ENCODE data around the gene SGCE.

SGCE gene

GRCh38 chr7:94623820-94624219 is 32.1 kb downstream of the SGCE start:
- no peak for DNase-seq (ENCODE audit: low read depth in 2 of 2)

- no peak for DNase-seq (ENCODE audit: low read depth in 2 of 2)
Measured at GRCh38 chr7:94621120-94621519, 34.8 kb downstream of the SGCE start.

- DNase-seq (ENCODE audit: low read depth in 2 of 2): no peak
Measured at GRCh38 chr7:94620703-94621118, 35.2 kb downstream of the SGCE start.

- DNase-seq (ENCODE audit: low read depth in 2 of 2): no peak
Measured at GRCh38 chr7:94618126-94618525, 37.8 kb downstream of the SGCE start.

GRCh38 chr7:94616855-94617254 is 39.1 kb downstream of the SGCE start:
- DNase-seq (ENCODE audit: low read depth in 2 of 2): no peak

- no peak for DNase-seq (ENCODE audit: low read depth in 2 of 2)
Measured at GRCh38 chr7:94615666-94616065, 40.3 kb downstream of the SGCE start.

GRCh38 chr7:94612661-94613060 is 43.3 kb downstream of the SGCE start:
- no peak for DNase-seq (ENCODE audit: low read depth in 2 of 2)

- no peak for DNase-seq (ENCODE audit: low read depth in 2 of 2)
Measured at GRCh38 chr7:94612253-94612652, 43.7 kb downstream of the SGCE start.

- DNase-seq (ENCODE audit: low read depth in 2 of 2): no peak
Measured at GRCh38 chr7:94609561-94609960, 46.4 kb downstream of the SGCE start.

GRCh38 chr7:94605031-94605430 is 50.9 kb downstream of the SGCE start:
- DNase-seq (ENCODE audit: low read depth in 2 of 2): no peak

GRCh38 chr7:94602181-94602580 is 53.8 kb downstream of the SGCE start:
- DNase-seq (ENCODE audit: low read depth in 2 of 2): no peak

GRCh38 chr7:94600267-94600666 is 55.7 kb downstream of the SGCE start:
- no peak for DNase-seq (ENCODE audit: low read depth in 2 of 2)

- DNase-seq (ENCODE audit: low read depth in 2 of 2): no peak
Measured at GRCh38 chr7:94595717-94596116, 60.2 kb downstream of the SGCE start.

- no peak for DNase-seq (ENCODE audit: low read depth in 2 of 2)
Measured at GRCh38 chr7:94594882-94595281, 61.1 kb downstream of the SGCE start.

- DNase-seq (ENCODE audit: low read depth in 2 of 2): no peak
Measured at GRCh38 chr7:94591176-94591575, 64.8 kb downstream of the SGCE start.

- no peak for DNase-seq (ENCODE audit: low read depth in 2 of 2)
Measured at GRCh38 chr7:94590526-94591162, 65.3 kb downstream of the SGCE start.

GRCh38 chr7:94588075-94588474 is 67.9 kb downstream of the SGCE start:
- no peak for DNase-seq (ENCODE audit: low read depth in 2 of 2)

- DNase-seq (ENCODE audit: low read depth in 2 of 2): no peak
Measured at GRCh38 chr7:94584113-94584512, 71.8 kb downstream of the SGCE start.

- no peak for DNase-seq (ENCODE audit: low read depth in 2 of 2)
Measured at GRCh38 chr7:94580601-94581000, 75.3 kb downstream of the SGCE start.

GRCh38 chr7:94579470-94579869 is 76.5 kb downstream of the SGCE start:
- DNase-seq (ENCODE audit: low read depth in 2 of 2): no peak

- no peak for DNase-seq (ENCODE audit: low read depth in 2 of 2)
Measured at GRCh38 chr7:94578614-94579013, 77.3 kb downstream of the SGCE start.

- no peak for DNase-seq (ENCODE audit: low read depth in 2 of 2)
Measured at GRCh38 chr7:94577357-94577756, 78.6 kb downstream of the SGCE start.

GRCh38 chr7:94576316-94576715 is 79.6 kb downstream of the SGCE start:
- DNase-seq (ENCODE audit: low read depth in 2 of 2): no peak

- no peak for DNase-seq (ENCODE audit: low read depth in 2 of 2)
Measured at GRCh38 chr7:94575646-94576045, 80.3 kb downstream of the SGCE start.

Measured in stimulated activated CD4-positive, alpha-beta T cell treated with anti-CD3 and anti-CD28 coated beads, Interleukin-1b, Interleukin-23, amount 100 ng/mL, for 1 hour (primary cell).